Right forelimb (tissue), 1 donor: ENCODE data around the gene SOS1.
"Not testable (repeated sequence)": the region's sequence is repeated elsewhere in the genome, so short reads cannot be mapped to it uniquely, and the experiment has no call there.

Source experiments
- DNase-seq: peaks from one replicate; pipeline ENCODE4 v3.0.0-alpha.2; 2018

SOS1 gene

DNA sequence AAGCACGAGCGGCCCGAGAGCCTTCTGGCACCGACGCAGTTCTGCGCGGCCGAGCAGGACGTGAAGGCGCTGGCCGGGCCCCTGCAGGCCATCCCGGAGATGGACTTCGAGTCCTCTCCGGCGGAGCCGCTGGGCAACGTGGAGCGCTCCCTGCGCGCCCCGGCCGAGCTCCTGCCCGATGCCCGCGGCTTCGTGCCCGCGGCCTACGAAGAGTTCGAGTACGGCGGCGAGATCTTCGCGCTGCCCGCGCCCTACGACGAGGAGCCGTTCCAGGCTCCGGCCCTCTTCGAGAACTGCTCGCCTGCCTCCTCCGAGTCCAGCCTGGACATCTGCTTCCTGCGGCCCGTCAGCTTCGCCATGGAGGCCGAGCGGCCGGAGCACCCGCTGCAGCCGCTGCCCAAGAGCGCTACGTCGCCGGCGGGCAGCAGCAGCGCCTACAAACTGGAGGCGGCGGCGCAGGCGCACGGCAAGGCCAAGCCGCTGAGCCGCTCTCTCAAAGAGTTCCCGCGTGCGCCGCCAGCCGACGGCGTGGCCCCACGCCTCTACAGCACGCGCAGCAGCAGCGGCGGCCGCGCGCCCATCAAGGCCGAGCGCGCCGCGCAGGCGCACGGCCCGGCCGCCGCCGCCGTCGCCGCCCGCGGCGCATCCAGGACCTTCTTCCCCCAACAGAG lies 160.8 kb downstream of the SOS1 start:
- peak; percentile 86 for DNase-seq

GRCh38 chr2:38959466-38959865 lies 161.4 kb downstream of the SOS1 start:
- DNase-seq: no peak

- DNase-seq: no peak
Observed at GRCh38 chr2:38957972-38958371, 162.9 kb downstream of the SOS1 start.

DNA sequence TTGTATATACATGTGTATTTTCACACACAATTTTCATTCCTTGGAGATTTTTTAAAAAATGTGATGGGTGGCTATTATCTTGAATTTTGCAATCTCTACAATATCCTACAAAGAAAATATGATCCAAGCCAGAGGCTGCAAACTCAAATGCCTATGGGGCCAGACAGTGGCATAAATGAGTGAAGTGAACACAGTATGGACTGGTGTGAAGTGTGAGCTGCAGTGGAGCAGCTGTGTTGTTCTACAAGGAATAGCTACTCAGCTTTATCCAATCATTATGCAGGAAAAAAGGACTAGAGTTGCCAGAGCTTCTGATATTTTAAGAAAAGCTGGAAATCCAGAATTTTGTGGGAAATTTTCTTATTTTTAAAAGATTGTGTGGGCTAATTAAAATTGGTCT lies 169.1 kb downstream of the SOS1 start:
- DNase-seq: no peak

GRCh38 chr2:38948995-38949394 lies 171.9 kb downstream of the SOS1 start:
- no peak for DNase-seq

GRCh38 chr2:38948387-38948882 lies 172.4 kb downstream of the SOS1 start:
- no peak for DNase-seq

DNA sequence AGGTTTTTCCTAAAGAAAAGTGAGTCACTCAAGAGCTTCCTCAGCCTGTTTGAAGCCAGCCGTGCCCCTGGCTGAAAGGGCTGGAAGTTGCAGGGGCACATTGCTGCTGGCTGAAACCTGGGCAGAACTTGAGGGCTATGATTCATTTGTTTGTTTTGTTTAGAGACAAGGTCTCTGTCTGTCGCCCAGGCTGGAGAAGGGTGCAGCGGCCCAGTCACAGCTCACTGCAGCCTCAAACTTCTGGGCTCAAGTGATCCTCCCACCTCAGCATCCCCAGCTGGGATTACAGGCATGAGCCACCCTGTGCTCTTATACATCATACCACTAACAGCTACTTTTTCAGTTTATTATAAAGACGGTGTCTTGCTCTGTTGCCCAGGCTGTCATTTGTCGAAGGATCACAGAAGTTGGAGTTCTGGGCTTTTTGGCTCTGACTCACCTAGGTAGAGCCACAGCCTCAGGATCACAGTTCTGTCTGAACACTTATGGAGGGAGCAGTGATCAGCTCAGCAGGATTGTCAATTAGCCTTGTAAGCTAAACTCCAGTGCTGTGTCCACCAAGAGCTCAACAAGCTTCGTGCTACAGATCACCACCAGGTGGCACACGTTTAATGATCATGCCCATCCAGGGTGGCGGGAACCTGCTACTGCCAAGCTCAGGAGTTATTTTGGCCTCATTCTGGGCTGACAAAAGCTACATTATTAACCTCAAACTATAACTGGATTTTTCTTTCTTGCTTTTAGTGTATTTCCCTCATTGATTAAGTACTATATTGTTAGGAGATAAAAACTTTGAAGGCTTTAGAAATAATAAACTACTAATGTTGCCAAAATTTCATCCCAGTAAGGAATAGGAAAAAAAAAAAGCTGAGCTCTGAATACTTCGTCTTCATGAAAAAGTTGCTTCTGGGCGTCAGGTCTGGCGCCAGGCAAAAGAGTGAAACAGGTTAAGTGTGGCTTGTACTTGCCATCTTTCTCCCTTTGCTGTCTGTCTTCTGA lies 173.3 kb downstream of the SOS1 start:
- peak; percentile 64 for DNase-seq

- DNase-seq: no peak
Observed at GRCh38 chr2:38945911-38946310, 174.9 kb downstream of the SOS1 start.

- no peak for DNase-seq
Observed at GRCh38 chr2:38945372-38945771, 175.5 kb downstream of the SOS1 start.

DNA sequence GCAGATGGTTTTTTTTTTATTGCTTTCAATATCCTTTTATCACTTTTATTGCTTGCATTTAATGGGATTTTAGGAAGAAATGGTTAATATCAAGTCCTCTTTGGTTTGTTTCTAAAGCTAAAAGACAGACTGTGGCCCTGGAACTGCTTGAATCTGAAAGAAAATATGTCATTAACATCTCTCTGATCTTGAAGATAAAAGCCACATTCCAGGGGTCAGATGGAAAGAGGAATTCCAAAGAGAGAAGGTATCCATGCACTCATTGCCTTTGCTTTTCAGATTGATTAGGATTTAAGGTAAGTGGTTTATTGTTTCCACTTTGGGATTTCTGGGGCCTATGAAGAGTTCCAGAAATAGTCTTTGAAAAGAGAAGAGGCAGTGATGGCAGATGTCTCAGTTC lies 177.1 kb downstream of the SOS1 start:
- DNase-seq: no peak

GRCh38 chr2:38940746-38941145 lies 180.1 kb downstream of the SOS1 start:
- no peak for DNase-seq

DNA sequence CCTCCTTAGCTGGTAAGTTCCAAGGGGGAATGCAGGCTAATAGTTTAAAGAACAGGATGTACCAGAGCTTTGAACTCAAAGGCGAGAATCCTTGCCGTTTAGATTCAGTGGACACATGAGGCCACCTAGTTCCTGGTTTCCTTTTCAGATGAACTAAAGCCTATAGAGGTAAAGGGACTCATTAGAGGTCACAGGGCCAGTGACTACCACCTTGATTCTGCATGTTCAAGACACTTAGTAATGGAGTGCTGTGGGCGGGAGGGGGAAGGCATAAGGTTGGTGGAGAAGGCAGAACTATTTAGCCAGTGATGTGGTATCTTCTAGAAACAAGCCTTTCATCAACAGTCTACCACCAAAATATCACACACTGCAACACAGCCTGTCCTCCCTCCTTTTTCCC lies 183.3 kb downstream of the SOS1 start:
- DNase-seq: no peak

DNA sequence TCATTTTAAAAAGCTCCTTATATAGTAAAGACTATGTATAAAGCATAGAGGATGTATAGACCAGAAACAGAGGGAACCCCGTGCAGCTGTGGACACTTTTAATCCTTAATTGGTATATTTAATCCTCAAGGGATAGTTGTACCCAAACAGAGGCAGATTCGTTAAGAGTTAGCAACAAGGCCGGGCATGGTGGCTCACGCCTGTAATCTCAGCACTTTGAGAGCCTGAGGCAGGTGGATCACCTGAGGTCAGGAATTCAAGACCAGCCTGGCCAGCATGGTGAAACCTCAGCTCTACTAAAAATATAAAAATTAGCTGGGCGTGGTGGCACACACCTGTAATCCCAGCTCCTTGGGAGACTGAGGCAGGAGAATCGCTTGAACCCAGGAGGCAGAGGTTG lies 184.3 kb downstream of the SOS1 start:
- DNase-seq: not testable (repeated sequence)

- no peak for DNase-seq
Observed at GRCh38 chr2:38935568-38936172, 185.2 kb downstream of the SOS1 start.

- DNase-seq: no peak
Observed at GRCh38 chr2:38934742-38935141, 186.1 kb downstream of the SOS1 start.

GRCh38 chr2:38933653-38934052 lies 187.2 kb downstream of the SOS1 start:
- no peak for DNase-seq

DNA sequence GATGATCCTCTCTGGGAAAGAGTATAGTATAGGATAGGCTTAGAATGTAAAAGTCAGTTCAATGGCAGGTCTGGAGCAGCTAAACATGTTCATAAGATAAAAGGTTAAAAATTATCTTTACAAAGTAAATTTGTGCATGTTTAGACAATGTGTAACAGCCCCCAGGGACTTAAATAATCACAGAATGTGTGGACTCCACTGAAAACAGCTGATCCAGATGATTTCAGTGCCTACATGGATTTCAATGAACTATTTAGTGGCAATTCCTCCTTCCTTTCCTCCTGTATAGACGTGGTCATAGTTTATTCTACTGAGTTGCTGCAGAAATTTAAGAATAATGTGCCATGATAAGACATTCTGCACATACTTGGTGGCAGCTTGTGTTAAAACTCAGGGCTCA lies 188.3 kb downstream of the SOS1 start:
- no peak for DNase-seq
